Naive thymus-derived CD8-positive, alpha-beta T cell (primary cell): ENCODE data around the gene TLN1. TPM values are rescaled to one million over a fixed set of nuclear protein-coding genes. Genes with fewer than 3 reads are reported as not detected.

Experiments
- ATAC-seq, 2 donors: fragments of 150-1000 bp; cut with Tn5 transposase in 1 of 2; sonication (Bioruptor Pico), chemical (Tn5 transposase) in 1 of 2; 1 replicate in 1 of 2; 2 replicates in 1 of 2; pipeline ENCODE4 v1.10.0; 2021; ENCODE audit warnings: mild to moderate bottlenecking in 2 of 2, moderate library complexity in 2 of 2
- POLR2A ChIA-PET: fragments of 350-600 bp; sonication (Branson Sonifier 250); formaldehyde crosslinking; loops from one replicate; lab custom pipeline; 2021; ENCODE audit warnings: antibody characterized with exemption; lab: Charles Lee
- DNase-seq, 10 donors: peaks; one replicate each; pipeline versions ENCODE4 v3.0.0 to v3.0.0-alpha.2; 2020 to 2022
- H3K27ac Mint-ChIP-seq, 10 donors: one replicate each; pipeline ENCODE4 v1.8.0; 2020 to 2022; ENCODE audit warnings: mild to moderate bottlenecking in 10 of 10, mixed read lengths in 10 of 10, moderate library complexity in 4 of 10, inconsistent platforms in 1 of 10
- H3K27me3 Mint-ChIP-seq, 5 donors: one replicate each; pipeline ENCODE4 v1.8.0; 2021 to 2022; ENCODE audit warnings: mixed read lengths in 5 of 5
- H3K36me3 Mint-ChIP-seq, 3 donors: one replicate each; pipeline ENCODE4 v1.8.0; 2020 to 2022; ENCODE audit warnings: mixed read lengths in 3 of 3, mild to moderate bottlenecking in 2 of 3, inconsistent platforms in 1 of 3
- H3K4me1 Mint-ChIP-seq, 4 donors: one replicate each; pipeline ENCODE4 v1.8.0; 2021 to 2022; ENCODE audit warnings: mixed read lengths in 4 of 4
- H3K4me3 Mint-ChIP-seq, 10 donors: one replicate each; pipeline ENCODE4 v1.8.0; 2020 to 2022; ENCODE audit warnings: mild to moderate bottlenecking in 10 of 10, mixed read lengths in 10 of 10, moderate library complexity in 6 of 10, inconsistent platforms in 1 of 10
- H3K9me3 Mint-ChIP-seq, 9 donors: one replicate each; pipeline ENCODE4 v1.8.0; 2020 to 2022; ENCODE audit warnings: mixed read lengths in 9 of 9, mild to moderate bottlenecking in 3 of 9, inconsistent platforms in 1 of 9, moderate library complexity in 1 of 9
- microRNA-seq: library from miRNA; unstranded; fragments of <30 nt; microRNA quantifications from one replicate; pipeline ENCODE4 v1.2.0, GENCODE V29; 2022; ENCODE audit warnings: borderline microRNAs expressed
- polyA plus RNA-seq, 3 donors: library from polyadenylated mRNA; unstranded; fragments of 300-500 nt; fragmentation: Illumina TruSeq; gene quantifications; one replicate each; pipeline ENCODE4 v1.2.3, GENCODE V29; 2021
- total RNA-seq, 8 experiments: library from RNA in 2 of 8; stranded (reverse) in 2 of 8; gene quantifications; one replicate each; pipeline ENCODE4 v1.2.3 and lab custom pipeline; 2021 to 2026

The TLN1 gene
- total and polyA plus RNA-seq, 5 experiments from 2014 or later = 32.9 to 233 (median 88.9) TPM

DNA sequence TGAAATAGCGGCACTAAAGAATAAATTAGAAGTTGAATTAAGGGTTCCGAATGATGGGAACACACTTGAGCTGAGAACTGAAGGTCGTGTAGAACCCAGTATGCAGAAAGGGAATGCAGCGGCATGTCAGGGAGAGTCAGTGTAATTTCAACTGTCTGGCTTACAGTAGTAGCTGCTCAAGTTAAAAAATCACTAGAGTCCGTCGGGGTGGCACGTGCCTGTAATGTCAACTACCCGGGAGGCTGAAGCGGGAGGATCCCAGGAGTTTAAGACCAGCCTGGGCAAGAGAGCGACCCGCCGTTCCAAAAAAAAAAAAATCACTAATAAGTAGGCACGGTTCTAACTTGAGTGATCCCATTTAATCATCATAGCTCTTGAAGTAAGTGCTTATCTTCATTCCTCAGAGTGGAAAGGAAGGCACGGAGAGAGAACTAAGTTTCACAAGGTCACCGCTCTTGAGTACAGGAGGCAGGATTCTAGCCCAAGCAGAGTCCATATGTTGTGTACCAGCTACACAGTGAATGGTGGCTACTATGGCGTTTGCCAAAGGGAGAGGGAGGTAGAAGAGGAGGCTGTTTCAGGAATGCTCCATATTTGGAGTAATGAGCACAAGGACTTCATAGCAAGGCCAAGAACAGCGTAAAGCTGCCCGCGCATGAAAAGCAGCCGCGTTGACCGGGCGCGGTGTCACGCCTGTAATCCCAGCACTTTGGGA, 75.0 kb downstream of the TLN1 start:
- Mint-ChIP-seq H3K36me3 (peaks cover 4 to 29% (median 13%) of the 10 kb centered on the region in 3 donors), H3K27ac (peak overlapping the region; percentile 94 to 100 (median 98)), H3K9me3 (peaks cover 0 to 6% (median 0%) of the 10 kb centered on the region in 9 donors), H3K4me1 (peaks cover 30 to 73% (median 67%) of the 10 kb centered on the region in 4 donors), H3K27me3 (peaks cover 0 to 5% (median 0%) of the 10 kb centered on the region in 5 donors), H3K4me3 (peak overlapping the region; percentile 74 to 94 (median 87))
- ATAC-seq (peak in 1 of 2 donors; percentile 3), DNase-seq (peak in 2 of 10 donors; percentile 29)
- POLR2A ChIA-PET = interaction anchor here (1.1 to 8.7 kb wide), 11 partner anchors 10 to 1020 kb away, joined by 3 to 180 read pairs (median 11); partner anchors contain the start of genes CREB3, SIGMAR1, SIT1 and TESK1

DNA sequence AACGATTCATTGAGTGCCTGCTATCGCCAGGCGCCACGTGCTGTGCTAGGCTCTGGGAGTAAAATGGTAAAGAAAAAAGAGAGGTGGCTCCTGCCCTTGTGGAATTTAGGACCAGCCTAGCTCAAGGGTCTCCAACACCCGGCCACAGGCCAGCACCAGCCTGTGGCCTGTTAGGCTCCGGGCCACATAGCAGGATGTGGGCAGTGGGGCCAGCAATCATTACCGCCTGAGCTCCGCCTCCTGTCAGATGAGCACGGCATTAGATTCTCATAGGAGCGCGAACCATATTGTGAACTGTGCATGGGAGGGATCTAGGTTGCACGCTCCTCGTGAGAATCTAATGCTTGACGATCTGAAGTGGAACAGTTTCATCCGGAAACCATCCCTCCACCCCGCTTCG, 75.6 kb downstream of the TLN1 start:
- Mint-ChIP-seq H3K36me3 (peaks cover 4 to 26% (median 13%) of the 10 kb centered on the region in 3 donors), H3K9me3 (peaks cover 0 to 6% (median 0%) of the 10 kb centered on the region in 9 donors), H3K4me3 (peak overlapping the region; percentile 7 to 94 (median 86)), H3K27ac (peak overlapping the region; percentile 94 to 100 (median 98)), H3K4me1 (peaks cover 29 to 74% (median 68%) of the 10 kb centered on the region in 4 donors), H3K27me3 (peaks cover 0 to 5% (median 0%) of the 10 kb centered on the region in 5 donors)
- POLR2A ChIA-PET = interaction anchor here (0.8 to 8.7 kb wide), 6 partner anchors 8 to 1019 kb away, joined by 3 to 180 read pairs (median 18); partner anchors contain the start of genes ARHGEF39, CREB3, SIGMAR1 and SIT1
- ATAC-seq (no peak), DNase-seq (no peak)

DNA sequence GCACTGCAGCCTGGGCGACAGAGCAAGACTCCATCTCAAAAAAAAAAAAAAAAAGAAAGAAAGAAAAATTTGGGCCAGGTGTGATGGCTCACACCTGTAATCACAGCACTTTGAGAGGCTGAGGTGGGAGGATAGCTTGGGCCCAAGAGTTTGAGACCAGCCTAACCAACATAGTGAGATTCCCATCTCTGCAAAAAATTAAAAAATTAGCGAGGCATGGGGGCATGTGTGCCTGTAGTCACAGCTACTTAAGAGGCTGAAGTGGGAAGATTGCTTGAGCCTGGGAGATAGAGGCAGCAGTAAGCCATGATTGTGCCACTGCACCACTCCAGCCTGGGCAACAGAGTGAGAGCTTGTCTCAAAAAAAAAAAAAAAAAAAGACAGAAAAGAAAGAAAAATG, 78.4 kb downstream of the TLN1 start:
- Mint-ChIP-seq H3K36me3 (peaks cover 0 to 5% (median 4%) of the 10 kb centered on the region in 3 donors), H3K4me3 (no peak overlapping the region), H3K4me1 (peaks cover 30 to 69% (median 57%) of the 10 kb centered on the region in 4 donors), H3K9me3 (peaks cover 0 to 6% (median 0%) of the 10 kb centered on the region in 9 donors), H3K27ac (peak overlapping the region in 9 of 10 donors; percentile 53 to 84 (median 68)), H3K27me3 (peaks cover 0 to 5% (median 0%) of the 10 kb centered on the region in 5 donors)
- DNase-seq (no peak), ATAC-seq (no peak)
- POLR2A ChIA-PET = interaction anchor here (1.0 kb wide), 1 partner anchor 10 kb away, joined by 5 read pairs; no protein-coding TSS in a partner anchor

DNA sequence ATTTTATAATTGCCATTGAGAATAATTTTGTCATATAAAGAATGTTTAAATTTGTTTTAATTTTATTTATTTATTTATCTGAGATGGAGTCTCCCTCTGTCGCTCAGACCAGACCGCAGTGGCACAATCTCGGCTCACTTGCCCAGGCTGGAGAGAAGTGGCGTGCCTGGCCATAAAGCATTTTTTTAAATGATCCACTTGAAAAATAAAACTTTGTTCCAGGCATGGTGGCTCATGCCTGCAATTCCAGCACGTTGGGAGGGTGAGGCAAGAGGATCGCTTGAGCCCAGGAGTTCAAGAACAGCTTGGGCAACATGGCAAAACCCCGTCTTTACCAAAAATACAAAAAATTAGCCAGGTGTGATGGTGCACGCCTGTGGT, 79.2 kb downstream of the TLN1 start:
- Mint-ChIP-seq H3K4me3 (no peak overlapping the region), H3K36me3 (peaks cover 0 to 7% (median 2%) of the 10 kb centered on the region in 3 donors), H3K9me3 (peaks cover 0 to 3% (median 0%) of the 10 kb centered on the region in 9 donors), H3K4me1 (peaks cover 36 to 75% (median 62%) of the 10 kb centered on the region in 4 donors), H3K27me3 (peaks cover 0 to 3% (median 0%) of the 10 kb centered on the region in 5 donors), H3K27ac (peak overlapping the region in 5 of 10 donors; percentile 4 to 67 (median 44))
- ATAC-seq (no peak), DNase-seq (no peak)
- POLR2A ChIA-PET = interaction anchor here (0.7 to 1.4 kb wide), 3 partner anchors 11 to 36 kb away, joined by 3 to 5 read pairs (median 4); no protein-coding TSS in a partner anchor

DNA sequence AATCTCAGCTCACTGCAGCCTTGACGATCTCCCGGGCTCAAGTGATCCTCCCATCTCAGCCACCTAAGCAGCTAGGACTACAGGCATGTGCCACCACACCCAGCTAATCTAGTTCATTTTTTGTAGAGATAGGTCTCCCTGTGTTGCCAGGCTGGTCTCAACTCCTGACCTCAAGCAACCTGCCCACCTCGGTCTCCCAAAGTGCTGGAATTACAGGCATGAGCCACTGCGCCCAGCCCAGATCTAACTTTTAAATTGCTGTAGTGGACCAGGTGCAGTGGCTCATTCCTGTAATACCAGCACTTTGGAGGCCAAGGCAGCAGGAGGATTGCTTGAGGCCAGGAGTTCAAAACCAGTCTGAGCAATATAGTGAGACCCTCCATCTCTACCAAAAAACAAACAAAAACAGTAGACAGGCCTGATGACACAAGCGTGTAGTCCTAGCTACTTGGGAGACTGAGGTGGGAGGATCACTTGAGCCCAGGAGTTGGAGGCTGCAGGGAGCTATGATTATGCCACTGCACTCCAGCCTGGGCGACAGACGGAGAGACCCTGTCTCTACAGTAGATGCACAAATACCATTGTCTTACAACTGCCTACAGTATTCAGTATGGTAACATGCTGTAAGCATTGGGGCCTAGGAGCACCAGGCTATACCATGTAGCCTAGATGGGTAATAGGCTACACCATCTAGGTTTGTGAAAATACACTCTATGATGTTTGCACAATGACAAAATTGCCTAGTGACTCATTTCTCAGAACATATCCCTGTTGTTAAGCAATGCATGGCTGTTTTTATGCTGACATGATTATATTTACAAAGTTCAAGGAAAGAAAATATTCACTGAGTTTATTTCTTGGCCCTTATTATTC, 79.8 kb downstream of the TLN1 start:
- peak overlapping the region in 9 of 10 donors; percentile 49 to 96 (median 93) for H3K27ac Mint-ChIP-seq
- ATAC-seq = no peak
- H3K4me1 Mint-ChIP-seq = peaks cover 36 to 75% (median 62%) of the 10 kb centered on the region in 4 donors
- POLR2A ChIA-PET = interaction anchor here (0.7 to 4.1 kb wide), 3 partner anchors 12 to 79 kb away, joined by 3 to 36 read pairs (median 4); partner anchors contain the start of genes CREB3 and TLN1
- H3K36me3 Mint-ChIP-seq = peaks cover 0 to 3% (median 0%) of the 10 kb centered on the region in 3 donors
- H3K9me3 Mint-ChIP-seq = no peaks in the 10 kb centered on the region
- no peaks in the 10 kb centered on the region for H3K27me3 Mint-ChIP-seq
- H3K4me3 Mint-ChIP-seq = peak overlapping the region; percentile 28 to 98 (median 93)
- no peak for DNase-seq

DNA sequence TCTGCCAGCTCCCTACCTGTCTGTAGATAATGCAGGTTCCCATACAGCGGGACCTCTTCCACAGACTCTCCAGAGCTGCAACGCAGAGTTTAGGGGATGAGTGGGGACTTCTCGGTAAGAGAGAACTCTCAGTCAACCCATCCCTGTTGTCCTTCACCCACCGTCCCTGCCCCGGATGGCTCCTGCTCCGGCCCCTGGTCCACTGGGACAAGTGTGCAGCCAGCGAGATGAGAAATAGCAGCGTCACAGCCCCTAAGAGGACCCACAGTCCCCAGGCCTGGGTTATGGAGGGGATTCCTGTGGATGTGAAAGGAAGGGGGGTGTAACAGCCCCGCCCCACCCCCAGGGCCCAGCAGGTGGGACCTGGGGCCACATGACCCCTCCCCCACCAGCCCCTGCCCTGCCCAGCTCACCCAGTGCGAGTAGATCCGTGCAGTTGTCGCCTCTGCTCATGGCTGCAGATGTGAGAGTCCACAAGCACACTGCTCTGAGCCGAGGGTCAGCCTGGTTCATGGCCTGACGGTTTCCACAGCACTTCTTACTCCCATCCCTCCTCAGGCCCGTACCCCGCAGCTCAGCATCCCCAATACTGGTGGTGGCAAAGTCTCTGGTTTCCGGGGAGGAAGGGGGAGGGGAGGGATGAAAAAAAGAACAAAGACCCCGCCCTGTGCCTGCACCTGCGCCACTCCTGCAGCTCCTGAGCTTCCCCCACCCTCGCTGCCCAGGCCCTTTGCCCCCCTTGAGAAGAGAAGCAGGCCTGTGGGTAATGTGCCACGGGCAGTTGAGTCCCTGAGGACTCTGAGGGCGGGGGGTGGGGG, 81.4 kb downstream of the TLN1 start, which contains the start of gene SIT1:
TSS of gene SIT1 (minus strand) at position 591 of the 818 bp plus-strand sequence. CDS start at position 513, 78 bp downstream.
- DNase-seq (peak in 5 of 10 donors; percentile 46 to 65 (median 48)), ATAC-seq (no peak)
- Mint-ChIP-seq H3K27ac (peak within 1 kb of the TSS; percentile 93 to 98 (median 96)), H3K27me3 (no peaks in the 10 kb centered on the region), H3K36me3 (peaks cover 0 to 3% (median 0%) of the 10 kb centered on the region in 3 donors), H3K4me1 (peaks cover 32 to 73% (median 56%) of the 10 kb centered on the region in 4 donors), H3K9me3 (no peaks in the 10 kb centered on the region), H3K4me3 (peak within 1 kb of the TSS; percentile 89 to 98 (median 94))
- POLR2A ChIA-PET = interaction anchor here (0.8 to 8.6 kb wide), 19 partner anchors 8 to 571 kb away, joined by 3 to 180 read pairs (median 6); partner anchors contain the start of genes ARHGEF39, CCDC107, CD72 and CREB3

DNA sequence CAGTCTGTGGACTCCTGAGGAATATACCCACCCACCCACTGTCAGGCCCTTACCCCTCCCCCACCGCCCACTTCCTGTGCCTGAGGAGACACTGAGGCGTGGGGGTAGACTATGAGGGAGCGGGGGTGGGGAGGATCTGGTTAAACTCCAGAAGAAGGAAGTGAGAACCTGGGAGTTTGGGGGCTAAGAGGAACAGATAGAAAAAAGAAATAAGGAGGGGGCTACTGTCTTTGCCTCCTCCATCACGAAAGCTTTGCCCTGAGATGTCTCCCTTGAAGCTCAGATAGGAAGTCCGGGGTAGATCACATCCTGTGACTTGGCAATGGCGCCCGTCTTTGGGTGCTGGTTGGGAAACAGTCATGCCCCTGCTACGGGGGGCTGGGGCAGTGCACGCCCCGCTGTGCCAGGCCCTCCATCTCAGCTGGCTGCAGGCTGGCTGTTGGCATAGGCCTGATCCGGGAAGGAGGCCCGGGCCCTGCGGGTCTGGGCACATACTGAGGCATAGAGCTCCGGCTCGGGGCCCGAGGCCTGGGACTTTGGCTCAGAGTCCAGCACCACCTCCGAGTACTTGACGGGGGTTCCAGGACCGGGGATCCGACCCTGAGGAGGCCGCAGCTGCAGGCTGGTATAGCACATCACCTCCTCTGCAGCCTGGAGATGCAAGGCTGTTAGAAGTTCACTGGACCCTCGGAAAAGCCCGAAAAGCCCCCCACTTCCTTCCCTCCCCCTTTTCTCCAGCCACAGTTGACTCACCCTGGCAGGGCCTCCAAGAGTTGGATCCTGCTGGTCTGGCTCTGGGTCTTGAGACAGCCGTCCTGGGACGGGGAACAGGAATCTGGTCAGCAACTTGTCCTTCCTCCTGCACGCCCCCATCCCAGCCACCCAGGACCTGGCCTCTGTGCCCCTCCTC, 82.3 kb downstream of the TLN1 start:
- Mint-ChIP-seq H3K4me1 (peaks cover 32 to 78% (median 58%) of the 10 kb centered on the region in 4 donors), H3K27me3 (no peaks in the 10 kb centered on the region), H3K36me3 (peaks cover 0 to 3% (median 0%) of the 10 kb centered on the region in 3 donors), H3K9me3 (no peaks in the 10 kb centered on the region), H3K4me3 (peak overlapping the region; percentile 89 to 98 (median 94)), H3K27ac (peak overlapping the region; percentile 90 to 98 (median 96))
- DNase-seq = peak in 8 of 10 donors; percentile 28 to 76 (median 52)
- POLR2A ChIA-PET = interaction anchor here (0.7 to 8.6 kb wide), 24 partner anchors 9 to 570 kb away, joined by 3 to 180 read pairs (median 4); partner anchors contain the start of genes ARHGEF39, CCDC107, CD72 and CREB3
- ATAC-seq = peak; percentile 18 to 23

Small RNAs within 50 kb of the gene (microRNA-seq; reads per million reads assigned to microRNA genes)
- gene MIR6852 (not detected), gene MIR6853 (not detected)

Other genes with a start within 250 kb of the TLN1 start
- gene RUSC2, start 242.1 kb downstream of the TLN1 start, total RNA-seq = 1 to 10 TPM in 1 of 2 experiments, under 1 TPM in 1; 0.86 to 1.5 TPM
- gene RUSC2, start 242.1 kb downstream of the TLN1 start, polyA plus RNA-seq = under 1 TPM in 1 of 3 donors, not detected in 2; 0.05 TPM
- gene TESK1, start 126.9 kb downstream of the TLN1 start, total RNA-seq = 10 to 100 TPM; 43.5 to 44.4 TPM
- gene TESK1, start 126.9 kb downstream of the TLN1 start, polyA plus RNA-seq = 1 to 10 TPM; 3.0 to 8.1 (median 4.8) TPM
- 1 to 10 TPM; 7.8 to 8.0 TPM for gene CD72, start 113.8 kb downstream of the TLN1 start, total RNA-seq
- gene CD72, start 113.8 kb downstream of the TLN1 start, polyA plus RNA-seq = 1 to 10 TPM in 1 of 3 donors, under 1 TPM in 2; 0.80 to 1.5 (median 0.91) TPM
- gene SIT1, start 81.3 kb downstream of the TLN1 start, total RNA-seq = 10 to 100 TPM; 24.2 to 25.4 TPM
- gene SIT1, start 81.3 kb downstream of the TLN1 start, polyA plus RNA-seq = 100 to 1,000 TPM in 1 of 3 donors, 10 to 100 TPM in 2; 82.2 to 128 (median 91.6) TPM
- gene RMRP, start 74.2 kb downstream of the TLN1 start, total RNA-seq = over 10,000 TPM; 14,495 to 21,271 TPM
- 10 to 100 TPM in 1 of 3 donors, not detected in 2; 33.0 TPM for gene RMRP, start 74.2 kb downstream of the TLN1 start, polyA plus RNA-seq
- 10 to 100 TPM; 13.8 to 16.6 TPM for gene CCDC107, start 73.9 kb downstream of the TLN1 start, total RNA-seq
- gene CCDC107, start 73.9 kb downstream of the TLN1 start, polyA plus RNA-seq = 10 to 100 TPM; 45.9 to 59.0 (median 51.5) TPM
- gene ARHGEF39, start 67.0 kb downstream of the TLN1 start, total RNA-seq = under 1 TPM in 1 of 2 experiments, not detected in 1; 0.29 TPM
- under 1 TPM; 0.13 to 0.25 (median 0.24) TPM for gene ARHGEF39, start 67.0 kb downstream of the TLN1 start, polyA plus RNA-seq
- gene CA9, start 58.3 kb downstream of the TLN1 start, total RNA-seq = not detected
- not detected for gene CA9, start 58.3 kb downstream of the TLN1 start, polyA plus RNA-seq
- gene TPM2, start 42.3 kb downstream of the TLN1 start, total RNA-seq = 10 to 100 TPM; 92.3 to 98.5 TPM
- gene TPM2, start 42.3 kb downstream of the TLN1 start, polyA plus RNA-seq = under 1 TPM in 1 of 3 donors, not detected in 2; 0.34 TPM
- 10 to 100 TPM; 17.1 to 19.5 TPM for gene CREB3, start 471 bp upstream of the TLN1 start, total RNA-seq
- 10 to 100 TPM; 29.8 to 40.3 (median 33.1) TPM for gene CREB3, start 471 bp upstream of the TLN1 start, polyA plus RNA-seq
- 10 to 100 TPM; 56.7 to 65.4 TPM for gene GBA2, start 17.0 kb upstream of the TLN1 start, total RNA-seq
- 10 to 100 TPM; 14.8 to 28.3 (median 22.0) TPM for gene GBA2, start 17.0 kb upstream of the TLN1 start, polyA plus RNA-seq
- 10 to 100 TPM; 30.7 to 31.7 TPM for gene RGP1, start 17.1 kb upstream of the TLN1 start, total RNA-seq
- 1 to 10 TPM; 6.8 to 9.6 (median 8.1) TPM for gene RGP1, start 17.1 kb upstream of the TLN1 start, polyA plus RNA-seq
- 1 to 10 TPM in 1 of 2 experiments, under 1 TPM in 1; 0.88 to 1.7 TPM for gene MSMP, start 22.1 kb upstream of the TLN1 start, total RNA-seq
- 1 to 10 TPM in 1 of 3 donors, not detected in 2; 1.3 TPM for gene MSMP, start 22.1 kb upstream of the TLN1 start, polyA plus RNA-seq
- 10 to 100 TPM; 12.6 to 12.7 TPM for gene NPR2, start 59.4 kb upstream of the TLN1 start, total RNA-seq
- gene NPR2, start 59.4 kb upstream of the TLN1 start, polyA plus RNA-seq = under 1 TPM; 0.20 to 0.94 (median 0.36) TPM
- 1 to 10 TPM; 7.0 to 8.9 TPM for gene SPAG8, start 80.1 kb upstream of the TLN1 start, total RNA-seq
- gene SPAG8, start 80.1 kb upstream of the TLN1 start, polyA plus RNA-seq = 1 to 10 TPM in 2 of 3 donors, under 1 TPM in 1; 0.17 to 2.2 (median 1.7) TPM
- gene HINT2, start 82.8 kb upstream of the TLN1 start, total RNA-seq = 10 to 100 TPM; 25.4 to 27.9 TPM
- 10 to 100 TPM; 73.0 to 87.9 (median 78.5) TPM for gene HINT2, start 82.8 kb upstream of the TLN1 start, polyA plus RNA-seq
- gene FAM221B, start 96.5 kb upstream of the TLN1 start, total RNA-seq = not detected
- not detected for gene FAM221B, start 96.5 kb upstream of the TLN1 start, polyA plus RNA-seq
- 10 to 100 TPM in 1 of 2 experiments, 1 to 10 TPM in 1; 8.8 to 10.2 TPM for gene TMEM8B, start 97.0 kb upstream of the TLN1 start, total RNA-seq
- gene TMEM8B, start 97.0 kb upstream of the TLN1 start, polyA plus RNA-seq = 1 to 10 TPM; 1.5 to 2.4 (median 2.1) TPM
- gene OR13J1, start 138.2 kb upstream of the TLN1 start, total RNA-seq = not detected
- gene OR13J1, start 138.2 kb upstream of the TLN1 start, polyA plus RNA-seq = not detected
- gene HRCT1, start 174.0 kb upstream of the TLN1 start, total RNA-seq = not detected
- not detected for gene HRCT1, start 174.0 kb upstream of the TLN1 start, polyA plus RNA-seq
- gene SPAAR, start 177.3 kb upstream of the TLN1 start, total RNA-seq = not detected
- gene SPAAR, start 177.3 kb upstream of the TLN1 start, polyA plus RNA-seq = not detected
- not detected for gene OR2S2, start 226.0 kb upstream of the TLN1 start, total RNA-seq
- gene OR2S2, start 226.0 kb upstream of the TLN1 start, polyA plus RNA-seq = not detected